ENCODE data around the gene SYCE1. TPM values are rescaled to one million over a fixed set of nuclear protein-coding genes. Genes with fewer than 3 reads are reported as not detected.

SYCE1 gene
- total RNA-seq, 2 donors from 2014 or later: 1.8 TPM; not detected in 1

GRCh38 chr10:133537546-133538545, 27.5 kb downstream of the SYCE1 start:
- no peak for DNase-seq (ENCODE audit: low spot score)
- no peak for ATAC-seq (ENCODE audit: insufficient number of reproducible peaks, low FRiP score, low read depth)
- no peak overlapping the region for H3K4me3 ChIP-seq

GRCh38 chr10:133536198-133536597, 29.2 kb downstream of the SYCE1 start:
- ATAC-seq (ENCODE audit: insufficient number of reproducible peaks, low FRiP score, low read depth) (no peak), DNase-seq (ENCODE audit: low spot score) (no peak)
- Histone ChIP-seq H3K9me3 (no peaks in the 10 kb centered on the region), H3K27ac (no peak overlapping the region), H3K4me3 (no peak overlapping the region), H3K27me3 (replicated peaks; ENCODE audit: insufficient read depth) (no peaks in the 10 kb centered on the region), H3K4me1 (ENCODE audit: control insufficient read depth in 1 of 2, low read depth in 2 of 2) (no peaks in the 10 kb centered on the region), H3K36me3 (no peaks in the 10 kb centered on the region)
- TF ChIP-seq, protein P1, sequence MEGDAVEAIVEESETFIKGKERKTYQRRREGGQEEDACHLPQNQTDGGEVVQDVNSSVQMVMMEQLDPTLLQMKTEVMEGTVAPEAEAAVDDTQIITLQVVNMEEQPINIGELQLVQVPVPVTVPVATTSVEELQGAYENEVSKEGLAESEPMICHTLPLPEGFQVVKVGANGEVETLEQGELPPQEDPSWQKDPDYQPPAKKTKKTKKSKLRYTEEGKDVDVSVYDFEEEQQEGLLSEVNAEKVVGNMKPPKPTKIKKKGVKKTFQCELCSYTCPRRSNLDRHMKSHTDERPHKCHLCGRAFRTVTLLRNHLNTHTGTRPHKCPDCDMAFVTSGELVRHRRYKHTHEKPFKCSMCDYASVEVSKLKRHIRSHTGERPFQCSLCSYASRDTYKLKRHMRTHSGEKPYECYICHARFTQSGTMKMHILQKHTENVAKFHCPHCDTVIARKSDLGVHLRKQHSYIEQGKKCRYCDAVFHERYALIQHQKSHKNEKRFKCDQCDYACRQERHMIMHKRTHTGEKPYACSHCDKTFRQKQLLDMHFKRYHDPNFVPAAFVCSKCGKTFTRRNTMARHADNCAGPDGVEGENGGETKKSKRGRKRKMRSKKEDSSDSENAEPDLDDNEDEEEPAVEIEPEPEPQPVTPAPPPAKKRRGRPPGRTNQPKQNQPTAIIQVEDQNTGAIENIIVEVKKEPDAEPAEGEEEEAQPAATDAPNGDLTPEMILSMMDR (IDR thresholded peaks at IDR 0.05): no peak

More at GRCh38 chr10:133537546-133538545, 27.5 kb downstream of the SYCE1 start:
- Histone ChIP-seq H3K36me3 (no peaks in the 10 kb centered on the region), H3K9me3 (no peaks in the 10 kb centered on the region), H3K27me3 (replicated peaks; ENCODE audit: insufficient read depth) (no peaks in the 10 kb centered on the region), H3K27ac (no peak overlapping the region), H3K4me1 (ENCODE audit: control insufficient read depth in 1 of 2, low read depth in 2 of 2) (no peaks in the 10 kb centered on the region)
- TF ChIP-seq, protein P1 (IDR thresholded peaks at IDR 0.05): no peak

GRCh38 chr10:133534417-133534816, 31.0 kb downstream of the SYCE1 start:
- H3K36me3 ChIP-seq: no peaks in the 10 kb centered on the region
- no peaks in the 10 kb centered on the region for H3K9me3 ChIP-seq
- no peak for ATAC-seq (ENCODE audit: insufficient number of reproducible peaks, low FRiP score, low read depth)
- H3K4me3 ChIP-seq: no peak overlapping the region
- H3K27ac ChIP-seq: no peak overlapping the region
- no peak for DNase-seq (ENCODE audit: low spot score)
- peaks cover under 1 to 3% of the 10 kb centered on the region in 2 donors for H3K4me1 ChIP-seq (ENCODE audit: control insufficient read depth in 1 of 2, low read depth in 2 of 2)
- H3K27me3 ChIP-seq (replicated peaks; ENCODE audit: insufficient read depth): no peaks in the 10 kb centered on the region
- TF ChIP-seq, protein P1 (IDR thresholded peaks at IDR 0.05): no peak

DNA sequence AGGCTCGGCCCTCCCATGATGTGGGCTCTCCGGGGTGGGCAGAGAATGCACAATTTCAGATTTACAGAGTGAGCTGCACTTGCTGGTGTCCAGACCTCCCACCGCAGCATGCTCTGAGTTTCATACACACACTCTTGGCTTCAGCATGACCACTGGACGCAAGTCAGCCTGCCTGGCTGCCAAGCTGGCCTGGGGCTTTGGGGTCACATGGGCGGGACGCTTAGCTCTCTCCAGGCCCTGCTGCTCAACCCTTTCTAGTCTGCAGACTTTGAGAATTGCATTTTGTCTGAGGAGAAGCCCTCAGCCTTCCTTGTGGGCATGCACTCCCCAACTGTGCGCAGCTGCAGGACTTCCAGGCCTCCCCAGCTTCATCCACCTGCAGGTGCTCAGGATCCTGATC, 32.5 kb downstream of the SYCE1 start:
- ATAC-seq (ENCODE audit: insufficient number of reproducible peaks, low FRiP score, low read depth): no peak
- Histone ChIP-seq H3K9me3 (no peaks in the 10 kb centered on the region), H3K4me3 (no peak overlapping the region), H3K27me3 (replicated peaks; ENCODE audit: insufficient read depth) (no peaks in the 10 kb centered on the region), H3K4me1 (ENCODE audit: control insufficient read depth in 1 of 2, low read depth in 2 of 2) (peaks cover 12 to 18% of the 10 kb centered on the region in 2 donors), H3K27ac (no peak overlapping the region), H3K36me3 (no peaks in the 10 kb centered on the region)
- TF ChIP-seq, protein P1 (IDR thresholded peaks at IDR 0.05): no peak
- no peak for DNase-seq (ENCODE audit: low spot score)

GRCh38 chr10:133530506-133530905, 34.9 kb downstream of the SYCE1 start:
- Histone ChIP-seq H3K4me3 (no peak overlapping the region), H3K4me1 (ENCODE audit: control insufficient read depth in 1 of 2, low read depth in 2 of 2) (peaks cover 12 to 20% of the 10 kb centered on the region in 2 donors), H3K27ac (no peak overlapping the region), H3K27me3 (replicated peaks; ENCODE audit: insufficient read depth) (no peaks in the 10 kb centered on the region), H3K9me3 (no peaks in the 10 kb centered on the region), H3K36me3 (no peaks in the 10 kb centered on the region)
- DNase-seq (ENCODE audit: low spot score) (no peak), ATAC-seq (ENCODE audit: insufficient number of reproducible peaks, low FRiP score, low read depth) (no peak)
- TF ChIP-seq, protein P1 (IDR thresholded peaks at IDR 0.05): no peak

Data from thoracic aorta (tissue), 2 donors.